HCT116 (cell line): ENCODE data around the gene TMEM62. TPM values are rescaled to one million over a fixed set of nuclear protein-coding genes. Genes with fewer than 3 reads are reported as not detected.

Source experiments
- ATAC-seq: fragments of 200-7000 bp; cut with Tn5 transposase; 2 replicates; pipeline ENCODE4 v1.9.1; 2020; ENCODE audit warnings: mild to moderate bottlenecking, moderate library complexity
- BruUV-seq: library from RNA; stranded (reverse); fragments of 400-500 nt; replicated peaks from 2 replicates; lab custom pipeline; 2021; lab: Mats Ljungman, UMichigan
- CTCF ChIA-PET: fragments of 300-600 bp; sonication (Branson Sonifier 250); formaldehyde crosslinking; loops from one replicate; lab custom pipeline; 2021; ENCODE audit warnings: antibody characterized with exemption; lab: Charles Lee
- POLR2A ChIA-PET: fragments of 300-600, 350-600 bp; sonication (Branson Sonifier 250); formaldehyde crosslinking; loops from one replicate; lab custom pipeline; 2021; ENCODE audit warnings: antibody characterized with exemption; lab: Charles Lee
- RAD21 ChIA-PET, 2 experiments: fragments of 300-600 bp; sonication (Branson Sonifier 250); formaldehyde crosslinking; loops; one replicate each; lab custom pipeline; 2023; ENCODE audit warnings: low total read pairs in 2 of 2; ENCODE audit not compliant: uncharacterized antibody in 2 of 2, unreplicated experiment in 2 of 2, low non-redundant PET in 1 of 2; lab: Charles Lee
- DNase-seq: peaks from one replicate; pipeline ENCODE4 v3.0.0-alpha.2; 2010; ENCODE audit warnings: low read depth, low spot score
- H2AFZ ChIP-seq: fragments of 200-600 bp; shearing (Covaris generic), sonication (generic); 2 replicates; pipeline ENCODE4 v1.6.1; 2017; ENCODE audit warnings: low read depth, mixed run types, mixed read lengths, antibody characterized with exemption, low read length; ENCODE audit not compliant: poor library complexity, severe bottlenecking
- H3K27ac ChIP-seq: 2 replicates; pipeline ENCODE4 v1.5.1; 2012; ENCODE audit warnings: low read depth, low read length
- H3K27me3 ChIP-seq: fragments of 200-600 bp; sonication (generic); 2 replicates; pipeline ENCODE4 v1.6.1; 2016; ENCODE audit warnings: mixed run types, low read length, mixed read lengths; ENCODE audit not compliant: insufficient read depth
- H3K36me3 ChIP-seq, 2 experiments: fragments of 200-500 bp in 1 of 2; fragments of 200-600 bp in 1 of 2; sonication (Bioruptor generic) in 1 of 2; sonication (generic) in 1 of 2; 2 replicates each; pipeline versions ENCODE4 v1.5.1 to v1.6.1; 2014 to 2016; ENCODE audit warnings: low read length in 2 of 2, inconsistent platforms in 1 of 2, mixed read lengths in 1 of 2, mixed run types in 1 of 2; ENCODE audit not compliant: insufficient read depth in 2 of 2, control insufficient read depth in 1 of 2
- H3K4me1 ChIP-seq, 2 experiments: fragments of 200-600 bp in 1 of 2; sonication (generic) in 1 of 2; 2 replicates each; pipeline versions ENCODE4 v1.5.1 to v1.6.1; 2012 to 2017; ENCODE audit warnings: low read length in 2 of 2, inconsistent platforms in 1 of 2, mild to moderate bottlenecking in 1 of 2, mixed read lengths in 1 of 2, mixed run types in 1 of 2, moderate library complexity in 1 of 2; ENCODE audit not compliant: insufficient read depth in 2 of 2, control insufficient read depth in 1 of 2
- H3K4me2 ChIP-seq: fragments of 200-600 bp; sonication (generic); 2 replicates; pipeline ENCODE4 v1.6.1; 2017; ENCODE audit warnings: mixed run types, low read length, mixed read lengths
- H3K4me3 ChIP-seq, 2 experiments: fragments of 200-600 bp in 1 of 2; sonication (generic) in 1 of 2; replicated peaks in 1 of 2; 2 replicates each; pipeline ENCODE4 v1.5.1; 2011 to 2016; ENCODE audit warnings: low read length in 2 of 2, control low read depth in 1 of 2, low read depth in 1 of 2, mild to moderate bottlenecking in 1 of 2, mixed read lengths in 1 of 2, mixed run types in 1 of 2
- H3K79me2 ChIP-seq: fragments of 200-600 bp; sonication (generic); 2 replicates; pipeline ENCODE4 v1.6.1; 2017; ENCODE audit warnings: mild to moderate bottlenecking, mixed run types, low read length, moderate library complexity, mixed read lengths; ENCODE audit not compliant: insufficient read depth
- H3K9ac ChIP-seq: fragments of 200-600 bp; sonication (generic); 2 replicates; pipeline ENCODE4 v1.6.1; 2016; ENCODE audit warnings: low read length, mixed read lengths
- H3K9me2 ChIP-seq: fragments of 200-600 bp; sonication (generic), shearing (Covaris generic); 2 replicates; pipeline ENCODE4 v1.6.1; 2017; ENCODE audit warnings: mixed run types, mild to moderate bottlenecking, moderate library complexity; ENCODE audit not compliant: insufficient read depth
- H3K9me3 ChIP-seq, 2 experiments: fragments of 200-500 bp in 1 of 2; fragments of 200-600 bp in 1 of 2; sonication (Bioruptor generic) in 1 of 2; sonication (generic) in 1 of 2; 2 replicates each; pipeline ENCODE4 v1.6.1; 2014 to 2017; ENCODE audit warnings: low read length in 2 of 2, mixed read lengths in 2 of 2, inconsistent platforms in 1 of 2, low read depth in 1 of 2, mild to moderate bottlenecking in 1 of 2, mixed run types in 1 of 2, moderate library complexity in 1 of 2; ENCODE audit not compliant: control insufficient read depth in 1 of 2, insufficient read depth in 1 of 2
- H4K20me1 ChIP-seq: fragments of 200-600 bp; sonication (generic), shearing (Covaris generic); 2 replicates; pipeline ENCODE4 v1.6.1; 2017; ENCODE audit warnings: mixed run types, mild to moderate bottlenecking, moderate library complexity; ENCODE audit not compliant: insufficient read depth
- CBX3 ChIP-seq: IDR thresholded peaks from 2 replicates; pipeline ENCODE4 v1.6.1; 2012; ENCODE audit warnings: low read depth
- ELF1 ChIP-seq: IDR thresholded peaks from 2 replicates; pipeline ENCODE4 v1.6.1; 2012; ENCODE audit warnings: low read depth, borderline replicate concordance
- FOSL1 ChIP-seq: IDR thresholded peaks from 2 replicates; pipeline ENCODE4 v1.6.1; 2012; ENCODE audit warnings: low read depth
- JUND ChIP-seq: IDR thresholded peaks from 2 replicates; pipeline ENCODE4 v1.6.1; 2012
- POLR2AphosphoS5 ChIP-seq: IDR thresholded peaks from 2 replicates; pipeline ENCODE4 v1.6.1; 2011; ENCODE audit warnings: mild to moderate bottlenecking, low read depth, low read length, moderate library complexity
- RAD21 ChIP-seq: IDR thresholded peaks from 2 replicates; pipeline ENCODE4 v1.6.1; 2012; ENCODE audit warnings: low read depth, mild to moderate bottlenecking
- YY1 ChIP-seq: IDR thresholded peaks from 2 replicates; pipeline ENCODE4 v1.6.1; 2011; ENCODE audit warnings: low read length, low read depth, moderate library complexity, mild to moderate bottlenecking; ENCODE audit not compliant: insufficient replicate concordance; ENCODE audit errors: extremely low read depth
- ZFX ChIP-seq: fragments of 450-650 bp; IDR thresholded peaks from 2 replicates; pipeline ENCODE4 v1.6.1; 2017
- intact Hi-C: fragments of 100-400 bp; cut with micrococcal nuclease; formaldehyde crosslinking; loops from 2 replicates; pipeline ENCODE4 v1.10.0; 2022
- total RNA-seq: library from RNA; stranded (reverse); gene quantifications from one replicate; pipeline ENCODE4 v1.2.1, GENCODE V29; 2021; ENCODE audit not compliant: unreplicated experiment
- TF ChIP-seq, protein P1 (sequence below): IDR thresholded peaks from 2 replicates; pipeline ENCODE4 v1.6.1; 2012; ENCODE audit warnings: low read depth

TMEM62 gene
- total RNA-seq, 1 experiment from 2014 or later, result 8.8 TPM

DNA sequence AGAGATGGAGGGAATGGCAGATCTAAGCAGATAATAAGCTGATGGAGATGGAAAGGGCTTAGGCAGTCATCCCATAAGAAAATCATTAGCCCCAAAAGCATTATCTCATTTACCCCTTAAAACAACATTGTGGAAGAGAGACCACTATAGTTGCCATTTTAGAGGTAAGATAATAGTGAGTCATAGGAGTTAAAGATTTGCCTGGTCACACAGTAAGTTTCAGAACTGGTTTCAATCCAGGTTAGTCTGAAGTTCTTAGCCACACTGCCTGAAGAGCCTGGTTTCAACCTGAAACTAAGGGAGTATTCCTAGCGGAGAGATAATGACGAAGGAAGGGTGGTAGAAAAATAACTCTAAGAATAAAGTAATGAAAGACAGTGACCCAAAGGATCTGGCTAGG lies 14.6 kb upstream of the TMEM62 start:
- no peaks in the 10 kb centered on the region for H3K9me3 ChIP-seq
- CTCF ChIA-PET, result no interaction called here
- H2AFZ ChIP-seq, result no peak overlapping the region
- no peak for TF ChIP-seq FOSL1
- no peak for TF ChIP-seq JUND
- no peak for TF ChIP-seq CBX3
- TF ChIP-seq ZFX, result no peak
- no peak for TF ChIP-seq RAD21
- TF ChIP-seq, all 23 proteins: peak for 0
- RAD21 ChIA-PET, result no interaction called here
- no peaks in the 10 kb centered on the region for H3K9me2 ChIP-seq
- no peak overlapping the region for H3K9ac ChIP-seq
- no peaks in the 10 kb centered on the region for H3K36me3 ChIP-seq
- H3K79me2 ChIP-seq, result no peaks in the 10 kb centered on the region
- no peak overlapping the region for H3K4me2 ChIP-seq
- no peaks in the 10 kb centered on the region for H4K20me1 ChIP-seq
- intact Hi-C loops, result no loop called here
- no peak overlapping the region for H3K27ac ChIP-seq
- POLR2A ChIA-PET, result no interaction called here
- H3K4me3 ChIP-seq, result no peak overlapping the region
- H3K27me3 ChIP-seq, result no peaks in the 10 kb centered on the region
- no peak for ATAC-seq
- H3K4me1 ChIP-seq, result peaks cover 8 to 19% of the 10 kb centered on the region in 2 experiments; a peak in 3 of 4 replicates
- BruUV-seq, result no TSS peak
- DNase-seq, result no peak

DNA sequence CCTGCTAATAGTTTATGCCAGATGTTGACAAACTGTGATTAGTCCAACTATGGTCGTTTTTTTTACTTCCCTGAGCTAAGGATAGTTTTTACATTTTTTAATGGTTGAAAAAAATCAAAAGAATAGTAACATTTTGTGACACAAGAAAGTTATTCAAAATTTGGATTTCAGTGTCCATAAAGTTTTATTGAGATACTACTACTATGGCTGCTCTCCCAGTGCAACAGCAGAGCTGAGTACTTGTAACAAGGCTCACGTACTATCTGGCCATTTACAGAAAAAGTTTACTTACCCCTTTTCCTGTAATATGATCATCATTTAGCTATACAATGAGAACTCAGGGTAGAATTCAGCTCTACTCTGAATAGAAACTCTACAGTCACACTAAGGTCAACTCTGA lies 11.5 kb upstream of the TMEM62 start:
- Histone ChIP-seq H4K20me1 (no peaks in the 10 kb centered on the region), H3K36me3 (no peaks in the 10 kb centered on the region), H3K27ac (no peak overlapping the region), H3K27me3 (no peaks in the 10 kb centered on the region), H3K9ac (no peak overlapping the region), H3K79me2 (no peaks in the 10 kb centered on the region), H2AFZ (peak overlapping the region; percentile 3), H3K4me3 (no peak overlapping the region), H3K9me2 (no peaks in the 10 kb centered on the region), H3K4me2 (peak overlapping the region; percentile 75; the same call in 1 of the 2 replicates), H3K4me1 (peaks cover 10 to 31% of the 10 kb centered on the region in 2 experiments; a peak in 3 of 4 replicates), H3K9me3 (no peaks in the 10 kb centered on the region)
- no peak for ATAC-seq
- ChIA-PET RAD21 (interaction anchor here in 1 of 2 experiments (0.7 kb wide), 1 partner anchor 164 kb away, joined by 5 read pairs; no protein-coding TSS in a partner anchor), POLR2A (interaction anchor here (1.8 kb wide), 1 partner anchor 16 kb away, joined by 5 read pairs; the partner anchor contains the start of gene UBR1), CTCF (no interaction called here)
- no TSS peak for BruUV-seq
- no peak for TF ChIP-seq CBX3
- no peak for TF ChIP-seq YY1
- TF ChIP-seq, protein P1, sequence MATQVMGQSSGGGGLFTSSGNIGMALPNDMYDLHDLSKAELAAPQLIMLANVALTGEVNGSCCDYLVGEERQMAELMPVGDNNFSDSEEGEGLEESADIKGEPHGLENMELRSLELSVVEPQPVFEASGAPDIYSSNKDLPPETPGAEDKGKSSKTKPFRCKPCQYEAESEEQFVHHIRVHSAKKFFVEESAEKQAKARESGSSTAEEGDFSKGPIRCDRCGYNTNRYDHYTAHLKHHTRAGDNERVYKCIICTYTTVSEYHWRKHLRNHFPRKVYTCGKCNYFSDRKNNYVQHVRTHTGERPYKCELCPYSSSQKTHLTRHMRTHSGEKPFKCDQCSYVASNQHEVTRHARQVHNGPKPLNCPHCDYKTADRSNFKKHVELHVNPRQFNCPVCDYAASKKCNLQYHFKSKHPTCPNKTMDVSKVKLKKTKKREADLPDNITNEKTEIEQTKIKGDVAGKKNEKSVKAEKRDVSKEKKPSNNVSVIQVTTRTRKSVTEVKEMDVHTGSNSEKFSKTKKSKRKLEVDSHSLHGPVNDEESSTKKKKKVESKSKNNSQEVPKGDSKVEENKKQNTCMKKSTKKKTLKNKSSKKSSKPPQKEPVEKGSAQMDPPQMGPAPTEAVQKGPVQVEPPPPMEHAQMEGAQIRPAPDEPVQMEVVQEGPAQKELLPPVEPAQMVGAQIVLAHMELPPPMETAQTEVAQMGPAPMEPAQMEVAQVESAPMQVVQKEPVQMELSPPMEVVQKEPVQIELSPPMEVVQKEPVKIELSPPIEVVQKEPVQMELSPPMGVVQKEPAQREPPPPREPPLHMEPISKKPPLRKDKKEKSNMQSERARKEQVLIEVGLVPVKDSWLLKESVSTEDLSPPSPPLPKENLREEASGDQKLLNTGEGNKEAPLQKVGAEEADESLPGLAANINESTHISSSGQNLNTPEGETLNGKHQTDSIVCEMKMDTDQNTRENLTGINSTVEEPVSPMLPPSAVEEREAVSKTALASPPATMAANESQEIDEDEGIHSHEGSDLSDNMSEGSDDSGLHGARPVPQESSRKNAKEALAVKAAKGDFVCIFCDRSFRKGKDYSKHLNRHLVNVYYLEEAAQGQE, result no peak
- TF ChIP-seq FOSL1, result no peak
- no peak for TF ChIP-seq POLR2AphosphoS5
- no peak for TF ChIP-seq ELF1
- intact Hi-C loops, result no loop called here
- DNase-seq, result no peak
